ENCODE data around the gene POLR2J. TPM values are rescaled to one million over a fixed set of nuclear protein-coding genes. Genes with fewer than 3 reads are reported as not detected.
"Not testable (repeated sequence)": the region's sequence is repeated elsewhere in the genome, so short reads cannot be mapped to it uniquely, and the experiment has no call there.

POLR2J gene
- 49.6 TPM for total RNA-seq
- long read RNA-seq, transcript POLR2J-201 (4 exons, 932 nt): major isoform, 75 of 85 reads
- long read RNA-seq, partial matches to known transcripts: 3 of 85 reads
- long read RNA-seq, other reads (novel, unspliced or antisense): 7 of 85 reads

DNA sequence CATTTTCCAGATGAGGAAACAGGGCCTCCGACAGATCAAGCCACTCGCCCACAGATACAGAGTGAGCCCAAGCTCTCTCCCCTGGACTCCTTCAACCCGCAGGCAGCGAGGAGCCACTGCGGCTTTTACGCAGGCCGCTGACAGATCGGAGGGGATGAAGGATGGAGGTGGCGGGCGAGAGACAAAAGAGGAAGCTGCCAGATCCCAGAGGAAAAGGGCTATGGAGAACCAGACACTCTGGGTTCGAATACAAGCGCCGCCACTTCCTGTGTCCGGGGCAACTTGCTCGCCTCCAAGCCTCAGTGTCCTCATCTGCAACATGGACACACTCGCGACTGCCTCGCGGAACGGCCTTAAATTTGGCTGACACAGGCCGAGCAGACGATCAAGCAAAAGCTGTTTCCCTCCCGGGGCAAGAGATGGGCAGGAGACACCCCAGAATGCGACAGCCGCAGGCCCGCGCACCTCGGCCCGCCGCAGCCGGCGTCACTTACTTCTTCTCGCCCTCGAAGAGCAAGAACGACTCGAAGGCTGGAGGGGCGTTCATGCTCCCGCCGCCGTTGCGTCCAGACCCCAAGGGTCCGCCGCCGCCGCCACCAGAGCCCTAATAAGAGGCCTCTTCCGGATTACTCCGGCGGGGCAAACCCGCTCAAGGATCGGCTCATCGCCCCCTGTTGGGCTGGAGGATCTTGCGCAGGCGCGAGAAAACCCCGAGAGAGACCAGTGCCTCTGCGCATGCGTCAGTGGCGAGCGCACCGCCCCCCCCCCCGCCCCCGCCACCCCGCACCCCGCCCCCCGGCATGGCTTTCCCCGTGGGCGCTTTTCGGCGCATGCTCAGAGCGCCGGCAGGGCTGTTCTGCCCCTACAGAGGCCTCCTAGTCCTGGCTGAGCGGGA is at the start of gene POLR2J:
Gene POLR2J, minus strand, starts transcription at position 609 of the 895 bp plus-strand sequence. Its CDS starts 62 bp downstream, at position 547.
- peak; percentile 94 for ATAC-seq
- intact Hi-C loops (cut with micrococcal nuclease): not testable (repeated sequence)
- DNase-seq: peak; percentile 96

DNA sequence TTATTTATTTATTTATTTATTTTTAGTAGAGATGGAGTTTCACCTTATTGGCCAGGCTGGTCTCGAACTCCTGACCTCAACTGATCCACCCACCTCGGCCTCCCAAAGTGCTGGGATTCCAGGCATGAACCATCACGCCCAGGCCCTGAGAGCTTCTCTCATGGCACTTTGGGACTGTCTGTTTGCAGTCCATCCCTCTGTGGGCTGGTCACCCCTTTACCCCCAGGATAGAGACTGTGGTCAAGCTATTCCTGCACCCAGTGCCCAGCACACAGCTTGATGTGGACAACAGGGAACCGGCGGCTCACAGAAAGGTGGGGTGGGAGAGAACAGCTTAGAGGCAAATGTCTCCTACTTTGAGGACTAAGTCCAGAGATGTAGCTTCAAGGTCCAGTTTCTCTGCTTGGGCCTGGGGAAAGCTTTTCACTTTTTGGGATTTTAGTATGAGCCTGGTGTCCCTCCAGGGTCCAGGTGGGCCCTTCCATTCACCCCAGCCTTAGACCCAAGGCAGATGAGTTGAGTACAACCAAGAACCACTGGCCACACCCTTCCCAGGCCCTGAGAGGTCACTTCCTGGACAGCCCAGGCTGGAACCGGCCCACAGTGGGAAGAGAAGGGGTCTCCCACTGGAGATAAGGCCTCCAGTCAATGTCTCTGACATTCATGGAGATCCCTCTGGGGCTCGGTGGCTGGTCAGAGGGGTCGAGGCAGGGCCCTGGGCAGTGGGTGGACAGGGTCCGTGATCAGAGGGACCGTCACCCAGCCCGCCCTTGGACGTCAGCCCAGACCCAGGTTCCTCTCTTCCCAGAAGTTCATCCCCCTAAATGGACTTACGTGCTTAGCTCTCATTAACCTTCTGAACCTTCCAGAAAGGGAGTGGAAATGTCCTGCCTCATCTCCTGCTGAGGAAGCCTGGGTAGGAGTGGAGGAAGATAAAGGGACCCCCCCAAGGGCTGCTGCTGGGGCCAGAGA is 49.4 kb upstream of the POLR2J start:
- ATAC-seq: peak; percentile 25
- intact Hi-C loops (cut with micrococcal nuclease); DNase-seq: not testable (repeated sequence)

DNA sequence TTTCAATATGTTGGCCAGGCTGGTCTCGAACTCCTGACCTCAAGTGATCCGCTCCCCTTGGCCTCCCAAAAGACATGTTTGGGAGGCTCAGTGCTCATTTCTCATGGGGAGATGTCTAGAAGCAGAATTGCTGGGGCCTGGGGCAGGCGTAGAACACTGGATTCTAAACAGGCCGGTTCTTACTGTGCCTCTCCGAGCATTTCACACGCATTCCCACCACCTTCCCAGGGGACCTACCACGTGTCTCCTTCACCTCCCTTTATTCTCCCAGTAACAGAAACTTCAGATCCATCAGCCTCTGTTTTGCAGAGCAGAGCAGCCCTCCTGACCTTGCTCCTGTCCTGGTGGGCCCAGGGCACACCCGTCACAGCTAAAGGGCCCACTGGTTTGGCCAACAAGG is 48.5 kb upstream of the POLR2J start:
- DNase-seq; intact Hi-C loops (cut with micrococcal nuclease): not testable (repeated sequence)
- ATAC-seq: peak; percentile 40

DNA sequence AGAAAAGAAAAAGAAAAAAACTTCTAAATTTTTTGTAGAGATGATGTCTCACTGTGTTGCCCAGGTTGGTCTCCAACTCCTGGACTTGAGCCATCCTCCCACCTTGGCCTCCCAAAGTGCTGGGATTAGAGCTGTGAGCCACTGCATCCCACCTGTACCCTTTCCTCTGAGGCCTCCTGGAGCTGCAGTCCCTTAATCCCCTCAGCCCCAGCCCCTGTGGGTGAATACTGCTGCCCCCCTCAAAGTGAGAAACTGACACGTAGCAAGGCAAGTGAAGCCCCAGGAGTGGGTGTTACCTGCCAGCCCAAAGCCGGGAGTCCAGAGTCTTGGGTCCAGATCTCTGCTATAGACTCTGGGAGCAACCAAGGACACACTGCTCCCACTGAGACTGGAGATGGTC is 46.1 kb upstream of the POLR2J start:
- intact Hi-C loops (cut with micrococcal nuclease): not testable (repeated sequence)
- DNase-seq (peak; percentile 19), ATAC-seq (peak; percentile 2)

DNA sequence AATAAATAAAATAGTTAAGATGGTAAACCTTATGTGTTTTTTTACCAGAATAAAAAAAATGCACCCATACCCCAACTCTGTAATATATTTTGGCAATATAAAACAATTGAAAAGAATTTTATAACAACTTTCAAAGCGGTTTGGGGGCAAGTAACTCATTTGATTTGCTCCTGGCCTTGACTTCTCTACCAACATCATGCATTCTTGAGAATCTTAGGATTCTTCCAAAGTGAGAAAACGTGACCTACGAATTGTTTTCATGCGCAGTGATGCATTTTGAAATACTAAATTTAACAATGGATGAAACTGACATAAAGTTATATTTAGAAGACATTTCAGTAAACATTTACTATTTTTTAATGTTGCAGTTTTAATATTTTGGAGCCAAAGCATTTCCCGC is 42.1 kb upstream of the POLR2J start:
- ATAC-seq; intact Hi-C loops (cut with micrococcal nuclease); DNase-seq: not testable (repeated sequence)

DNA sequence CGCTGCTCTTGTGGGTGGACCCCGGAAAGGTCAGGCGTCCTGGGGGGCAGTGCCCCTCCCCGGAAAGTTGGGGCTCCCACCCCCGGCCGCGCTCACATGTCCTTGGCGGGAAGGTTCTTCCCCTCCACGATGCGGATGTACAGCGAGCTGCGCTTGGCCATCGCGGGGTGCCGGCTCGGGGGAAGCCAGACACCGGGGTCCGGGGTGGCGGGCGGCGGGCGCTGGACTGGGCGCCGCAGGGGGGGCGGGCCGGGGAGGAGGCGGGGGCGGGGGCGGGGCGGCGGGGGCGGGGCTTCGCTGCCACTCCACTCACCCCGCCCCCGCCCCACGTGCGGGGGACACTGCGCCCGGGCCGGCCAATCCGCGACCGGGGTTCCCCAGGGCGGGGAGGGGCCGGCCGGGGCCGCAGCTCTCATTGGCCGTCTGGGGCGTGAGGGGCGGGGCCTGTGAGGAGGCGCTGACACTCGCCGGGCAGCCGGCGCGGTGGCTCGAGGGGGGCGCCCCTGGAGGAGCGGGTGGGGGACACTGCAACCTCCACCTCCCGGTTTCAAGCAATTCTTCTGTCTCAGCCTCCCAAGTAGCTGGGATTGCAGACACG is 38.9 kb upstream of the POLR2J start, which contains the start of gene RASA4B:
Gene RASA4B, minus strand, starts transcription at position 228 of the 598 bp plus-strand sequence. Its CDS starts 67 bp downstream, at position 161.
- intact Hi-C loops (cut with micrococcal nuclease): not testable (repeated sequence)
- ATAC-seq (peak; percentile 94), DNase-seq (peak; percentile 43)

DNA sequence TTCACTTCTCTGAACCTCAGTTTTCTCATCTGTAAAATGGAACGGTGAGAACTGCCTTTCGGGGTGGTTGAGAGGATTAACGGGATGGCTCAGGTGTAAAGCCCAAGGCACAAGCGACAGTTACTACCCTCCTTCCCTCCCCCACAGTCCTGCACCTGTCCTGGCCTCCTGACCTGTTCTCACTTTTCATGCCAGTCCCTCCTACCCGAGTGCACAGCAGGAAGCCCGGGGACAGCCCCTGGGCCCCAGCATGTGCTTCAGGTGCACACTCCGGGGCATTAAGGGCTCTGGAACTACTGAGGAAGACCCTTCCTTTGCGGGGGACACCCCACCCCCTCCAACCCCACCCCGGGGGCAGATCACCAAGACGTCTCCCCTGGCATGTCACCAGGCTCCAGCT is 38.2 kb upstream of the POLR2J start:
- ATAC-seq; DNase-seq; intact Hi-C loops (cut with micrococcal nuclease): not testable (repeated sequence)

DNA sequence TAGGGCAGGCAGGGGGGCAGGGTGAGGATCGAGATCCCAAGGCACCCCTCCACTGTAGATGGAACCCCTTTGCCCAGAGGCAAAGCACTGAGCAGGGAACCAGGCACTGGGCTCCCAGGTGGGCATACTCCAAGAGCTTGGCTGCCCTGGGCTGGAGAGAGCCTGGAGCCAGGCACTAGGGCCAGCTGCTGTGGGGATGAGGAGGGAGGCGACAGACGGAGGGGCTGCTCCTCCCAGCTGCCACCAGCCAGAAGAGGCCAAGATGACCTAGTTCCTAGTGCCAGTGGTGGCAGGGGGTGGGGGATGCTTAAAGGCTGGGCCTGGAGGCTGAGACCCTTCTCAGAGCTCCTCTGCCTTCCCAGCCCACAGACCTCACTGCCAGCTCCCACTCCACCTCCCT is 37.2 kb upstream of the POLR2J start:
- ATAC-seq; intact Hi-C loops (cut with micrococcal nuclease); DNase-seq: not testable (repeated sequence)

DNA sequence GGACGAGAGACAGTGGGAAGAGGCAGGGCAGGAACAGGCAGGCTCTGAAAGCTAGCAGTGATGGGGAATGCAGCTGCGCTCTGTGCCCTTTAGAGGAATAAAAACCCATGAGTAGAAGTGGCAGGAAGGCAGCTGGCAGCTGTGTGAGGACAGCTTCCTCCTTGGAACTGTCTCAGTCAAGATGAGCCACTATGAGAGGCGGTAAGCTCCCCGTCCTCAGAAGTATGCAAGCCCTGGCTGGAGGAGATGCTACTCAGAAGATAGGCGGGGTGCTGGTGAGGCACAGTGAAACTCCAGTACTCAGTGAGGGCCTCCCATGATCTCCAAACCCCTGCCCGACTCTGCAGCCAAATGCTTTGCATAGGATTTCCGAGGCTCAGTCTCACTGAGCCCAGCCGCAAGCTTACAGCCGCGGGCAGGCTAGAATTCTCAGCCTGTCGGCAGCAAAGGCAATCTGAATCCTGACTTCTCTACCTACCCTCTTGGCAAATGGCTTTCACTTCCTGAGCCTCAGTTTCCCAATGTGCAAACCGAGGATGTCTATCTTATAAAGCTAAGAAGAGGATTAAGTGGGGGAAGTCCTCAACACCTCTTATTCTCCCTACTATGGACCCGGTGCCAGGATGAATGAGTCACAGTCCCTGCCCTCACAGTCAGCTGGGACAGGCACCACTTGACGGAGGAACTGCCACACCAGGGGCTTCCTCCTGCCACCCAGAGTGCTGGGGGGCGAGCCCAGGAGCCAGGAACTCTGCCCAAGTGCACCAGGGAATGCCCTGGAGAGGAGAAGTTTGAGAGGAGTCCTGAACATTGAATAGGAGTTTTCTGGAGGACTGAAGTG is 36.4 kb upstream of the POLR2J start:
- peak; percentile 3 for ATAC-seq
- DNase-seq: peak; percentile 23
- intact Hi-C loops (cut with micrococcal nuclease): not testable (repeated sequence)

DNA sequence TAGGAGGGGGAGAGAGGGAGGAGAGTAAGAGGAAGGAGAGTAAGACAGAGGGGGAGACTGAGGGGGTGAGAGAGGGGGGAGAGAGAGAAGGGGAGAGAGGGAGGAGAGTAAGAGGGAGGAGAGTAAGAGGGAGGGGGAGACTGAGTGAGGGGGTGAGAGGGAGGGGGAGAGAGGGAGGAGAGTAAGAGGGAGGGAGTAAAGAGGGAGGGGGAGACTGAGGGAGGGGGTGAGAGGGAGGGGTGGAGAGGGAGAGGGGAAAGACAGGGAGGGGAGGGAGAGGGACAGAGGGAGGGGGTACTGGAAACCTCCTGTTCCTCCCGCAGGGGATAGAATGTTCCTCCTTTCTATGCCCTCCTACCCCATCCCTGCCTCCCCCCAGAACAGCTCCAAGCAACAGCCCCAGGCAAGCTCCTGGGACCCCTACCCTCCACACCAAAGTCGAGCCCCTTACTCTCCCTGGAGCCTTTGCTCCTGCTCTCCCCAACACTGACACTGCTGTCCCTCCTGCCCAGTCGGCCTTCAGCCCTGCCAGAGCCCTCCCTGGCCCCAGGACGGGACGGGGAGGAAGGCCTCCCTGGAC is 34.0 kb upstream of the POLR2J start:
- intact Hi-C loops (cut with micrococcal nuclease): not testable (repeated sequence)
- peak; percentile 11 for ATAC-seq

DNA sequence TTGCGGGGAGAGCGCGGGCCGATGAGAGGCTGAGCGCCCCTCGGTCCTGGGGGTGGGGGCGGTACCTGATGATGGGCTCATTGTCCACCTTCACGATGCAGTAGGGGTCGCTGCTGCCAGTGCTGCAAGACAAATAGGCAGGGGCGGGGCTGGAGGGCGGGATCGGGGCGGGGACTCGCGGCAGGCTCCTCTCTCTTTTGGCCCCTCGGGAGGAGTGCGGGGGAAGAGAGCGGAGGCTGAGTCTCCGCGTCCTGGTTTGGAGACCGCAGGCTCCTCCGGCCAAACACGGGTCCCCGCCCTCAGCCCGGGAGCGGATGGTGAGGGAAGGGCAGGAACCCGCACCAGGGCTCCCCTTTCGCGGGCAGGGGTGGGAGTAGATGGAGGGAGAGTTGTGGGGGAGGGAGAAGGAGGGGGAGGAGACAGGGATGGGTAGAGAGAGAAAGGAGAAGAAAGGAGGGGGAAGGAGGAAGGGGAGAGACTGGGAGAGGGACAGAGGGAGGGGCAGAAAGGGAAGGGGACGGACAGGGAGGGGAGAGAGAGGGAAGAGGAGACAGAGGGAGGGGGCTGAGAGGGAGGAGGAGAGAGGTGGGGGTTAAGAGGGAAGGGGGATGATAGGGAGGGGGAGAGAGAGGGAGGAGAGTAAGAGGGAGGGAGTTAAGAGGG is 33.3 kb upstream of the POLR2J start:
- DNase-seq; intact Hi-C loops (cut with micrococcal nuclease): not testable (repeated sequence)
- ATAC-seq: peak; percentile 77

More for the DNA sequence above, 34.0 kb upstream of the POLR2J start:
- DNase-seq: peak; percentile 46

DNA sequence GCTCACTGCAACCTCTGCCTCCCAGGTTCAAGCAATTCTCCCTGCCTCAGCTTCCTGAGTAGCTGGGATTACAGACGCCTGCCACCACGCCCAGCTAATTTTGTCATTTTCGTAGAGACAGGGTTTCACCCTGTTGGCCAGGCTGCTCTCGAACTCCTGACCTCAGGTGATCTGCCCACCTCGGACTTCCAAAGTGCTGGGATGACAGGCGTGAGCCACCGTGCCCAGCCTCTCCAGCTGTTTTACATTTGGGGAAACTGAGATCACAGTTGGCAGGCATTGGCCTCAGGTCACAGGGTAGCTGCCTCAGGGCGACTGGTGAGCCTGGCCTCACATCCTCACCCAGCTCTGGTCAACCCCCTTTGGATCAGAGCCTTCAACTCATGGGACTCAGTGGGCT is 31.9 kb upstream of the POLR2J start:
- intact Hi-C loops (cut with micrococcal nuclease); ATAC-seq: not testable (repeated sequence)
- DNase-seq: peak; percentile 18

DNA sequence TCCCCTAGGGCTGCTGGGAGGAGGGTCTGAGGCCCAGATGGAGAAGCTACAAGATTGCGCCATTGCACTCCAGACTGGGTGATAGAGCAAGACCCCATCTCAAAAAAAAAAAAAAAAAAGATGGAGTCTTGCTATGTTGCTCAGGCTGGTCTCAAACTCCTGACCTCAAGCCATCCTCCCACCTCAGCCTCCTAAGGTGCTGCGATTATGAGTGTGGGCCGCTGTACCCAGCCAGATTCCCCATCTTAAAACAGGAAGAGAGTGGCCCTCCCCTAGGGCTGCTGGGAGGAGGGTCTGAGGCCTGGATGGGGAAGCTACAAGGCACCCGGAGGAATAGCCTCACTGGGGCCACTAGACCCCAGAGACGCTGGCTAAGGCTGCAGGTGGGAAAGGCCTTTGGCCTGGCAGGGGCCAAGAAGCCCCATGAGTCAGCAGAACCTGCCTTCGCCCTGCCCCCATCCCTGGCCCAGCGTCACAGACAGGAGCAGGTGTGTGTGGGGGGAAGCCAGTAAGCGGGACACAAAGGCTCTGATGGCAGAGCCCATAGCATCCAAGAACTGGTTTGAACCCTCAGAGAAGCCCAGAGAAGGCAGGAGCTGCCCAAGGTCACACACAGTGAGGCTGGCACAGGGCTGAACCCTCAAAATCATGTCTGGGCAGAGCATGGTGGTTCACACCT is 28.8 kb upstream of the POLR2J start:
- ATAC-seq; intact Hi-C loops (cut with micrococcal nuclease): not testable (repeated sequence)
- peak; percentile 24 for DNase-seq

DNA sequence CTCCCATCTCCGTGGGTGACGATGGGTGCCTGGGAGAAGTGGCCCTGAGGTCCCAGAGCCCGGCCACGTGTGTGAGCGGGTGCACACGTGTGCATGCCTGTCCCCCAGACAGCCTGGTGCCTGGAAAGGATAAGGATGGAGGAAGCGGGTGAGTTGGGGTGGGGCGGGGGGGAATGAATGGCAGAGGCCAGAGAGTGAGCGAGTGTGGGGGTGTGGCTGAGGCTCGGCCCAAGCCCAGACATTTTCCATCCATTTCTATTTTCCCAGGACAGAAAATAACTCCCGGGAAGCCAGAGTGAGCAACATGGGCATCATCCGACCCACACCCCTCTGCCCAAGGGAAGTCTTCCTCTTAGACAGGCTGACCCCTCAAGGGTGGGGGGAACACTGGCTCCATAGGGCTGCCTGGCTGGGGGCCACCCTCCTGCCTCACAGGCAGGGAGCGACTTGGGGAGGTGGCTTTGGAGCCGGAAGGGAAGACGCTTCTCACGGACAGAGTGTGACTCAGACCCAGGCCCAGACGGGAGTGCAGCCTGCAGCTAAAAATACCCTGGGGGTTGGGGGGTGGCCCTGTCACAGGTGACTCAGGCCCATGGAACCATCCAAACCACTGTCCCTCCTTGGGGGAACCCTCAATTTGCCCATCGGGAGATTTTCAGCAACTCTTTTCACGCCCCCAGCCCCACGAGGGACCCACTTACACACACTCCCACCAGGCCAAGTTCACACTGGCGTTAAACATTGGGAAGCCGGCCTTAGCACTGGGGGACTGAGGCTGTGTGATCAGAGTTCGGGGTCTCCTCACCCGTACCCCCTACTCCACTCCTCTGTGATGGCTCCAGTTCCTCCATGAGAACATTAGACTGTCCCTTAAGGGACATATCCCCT is 26.8 kb upstream of the POLR2J start:
- ATAC-seq (peak; percentile 25), DNase-seq (peak; percentile 19)
- intact Hi-C loops (cut with micrococcal nuclease): not testable (repeated sequence)

DNA sequence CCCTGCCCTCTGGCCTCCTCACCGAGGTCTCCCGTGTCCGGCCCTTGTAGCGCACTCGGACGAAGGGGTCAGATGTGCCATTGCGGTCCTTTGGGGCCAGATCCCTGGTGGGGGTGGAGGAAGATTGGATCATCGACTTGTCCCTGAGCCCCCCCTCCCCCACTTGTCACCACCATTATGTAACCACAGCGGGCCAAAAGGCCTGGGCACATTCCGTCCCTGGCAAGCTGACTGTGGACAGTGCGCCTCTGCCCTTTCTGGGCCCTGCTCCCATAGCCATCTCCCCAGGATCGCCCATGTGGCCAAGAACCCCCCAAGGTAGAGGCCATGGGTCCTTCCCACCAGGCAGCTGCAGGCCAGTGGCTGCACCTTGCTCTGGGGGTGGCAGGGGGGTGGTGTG is 24.4 kb upstream of the POLR2J start:
- DNase-seq; intact Hi-C loops (cut with micrococcal nuclease); ATAC-seq: not testable (repeated sequence)

Measured in left ventricle myocardium superior (tissue), 1 donor.